SKM-1 (cell line): ENCODE data around the gene MB21D2.

ENCODE experiments used
- DNase-seq: peaks from one replicate; lab custom pipeline; 2025; ENCODE audit not compliant: unreplicated experiment; lab: John Stamatoyannopoulos, UW

The MB21D2 gene

GRCh38 chr3:192894676-192895075, 23.0 kb downstream of the MB21D2 start:
- DNase-seq, result no peak

- DNase-seq, result no peak
These were observed 24.5 kb downstream of the MB21D2 start for GRCh38 chr3:192892981-192893700.

GRCh38 chr3:192890347-192891335, 27.0 kb downstream of the MB21D2 start:
- no peak for DNase-seq

GRCh38 chr3:192889679-192890078, 28.0 kb downstream of the MB21D2 start:
- DNase-seq, result no peak

GRCh38 chr3:192888190-192888589, 29.5 kb downstream of the MB21D2 start:
- DNase-seq, result no peak

- no peak for DNase-seq
These were observed 30.0 kb downstream of the MB21D2 start for GRCh38 chr3:192887701-192888100.

GRCh38 chr3:192887047-192887446, 30.6 kb downstream of the MB21D2 start:
- DNase-seq, result no peak

GRCh38 chr3:192884777-192885773, 32.6 kb downstream of the MB21D2 start:
- DNase-seq, result no peak

- no peak for DNase-seq
These were observed 34.1 kb downstream of the MB21D2 start for GRCh38 chr3:192883512-192883911.

- no peak for DNase-seq
These were observed 36.4 kb downstream of the MB21D2 start for GRCh38 chr3:192881159-192881786.

- DNase-seq, result no peak
These were observed 37.3 kb downstream of the MB21D2 start for GRCh38 chr3:192880313-192880712.

- DNase-seq, result no peak
These were observed 38.2 kb downstream of the MB21D2 start for GRCh38 chr3:192879346-192880031.

GRCh38 chr3:192875971-192876565, 41.6 kb downstream of the MB21D2 start:
- DNase-seq, result no peak

GRCh38 chr3:192870822-192871221, 46.8 kb downstream of the MB21D2 start:
- no peak for DNase-seq

- DNase-seq, result no peak
These were observed 48.3 kb downstream of the MB21D2 start for GRCh38 chr3:192869131-192870031.

- no peak for DNase-seq
These were observed 50.0 kb downstream of the MB21D2 start for GRCh38 chr3:192867645-192868044.

- DNase-seq, result no peak
These were observed 50.9 kb downstream of the MB21D2 start for GRCh38 chr3:192866804-192867203.

GRCh38 chr3:192864941-192865340, 52.7 kb downstream of the MB21D2 start:
- no peak for DNase-seq
